Transverse colon (tissue), 4 donors: ENCODE results near the gene TOR1B. TPM values are rescaled to one million over a fixed set of nuclear protein-coding genes. Genes with fewer than 3 reads are reported as not detected.

ENCODE experiments used
- DNase-seq: peaks from one replicate; pipeline ENCODE4 v3.0.0-alpha.2; 2019
- H3K27ac ChIP-seq, 4 donors: fragments of 200-600 bp; sonication (generic); 2 replicates each; pipeline ENCODE4 v1.5.1; 2016 to 2018; ENCODE audit warnings: inconsistent platforms in 4 of 4
- H3K27me3 ChIP-seq: fragments of 200-600 bp; sonication (generic); 2 replicates; pipeline ENCODE4 v1.5.1; 2017; ENCODE audit warnings: inconsistent platforms
- H3K36me3 ChIP-seq, 4 donors: fragments of 200-600 bp; sonication (generic); 2 replicates each; pipeline ENCODE4 v1.5.1; 2017 to 2019; ENCODE audit warnings: inconsistent platforms in 4 of 4
- H3K4me1 ChIP-seq, 4 donors: fragments of 200-600 bp; sonication (generic); 2 replicates each; pipeline ENCODE4 v1.5.1; 2017 to 2020; ENCODE audit warnings: inconsistent platforms in 4 of 4
- H3K4me3 ChIP-seq, 4 donors: fragments of 200-600 bp; sonication (generic); 1 replicate in 1 of 4; 2 replicates in 3 of 4; pipeline versions ENCODE4 v1.5.1 to v1.6.1; 2017 to 2019; ENCODE audit warnings: inconsistent platforms in 4 of 4
- H3K9me3 ChIP-seq, 2 donors: fragments of 200-600 bp; sonication (generic); 2 replicates each; pipeline ENCODE4 v1.5.1; 2017 to 2019; ENCODE audit warnings: inconsistent platforms in 2 of 2
- CTCF ChIP-seq, 5 experiments: fragments of 200-600 bp in 3 of 5; fragments of 450-650 bp in 2 of 5; sonication (generic) in 3 of 5; IDR thresholded peaks; 1 replicate in 2 of 5; 2 replicates in 3 of 5; pipeline ENCODE4 v1.5.1; 2016 to 2017; ENCODE audit warnings: antibody characterized with exemption in 5 of 5, inconsistent platforms in 3 of 5, mild to moderate bottlenecking in 2 of 5, moderate library complexity in 1 of 5
- EP300 ChIP-seq: sonication (generic); formaldehyde crosslinking; IDR thresholded peaks from one replicate; pipeline ENCODE4 v1.6.1; 2017; ENCODE audit warnings: antibody characterized with exemption, low read depth
- POLR2A ChIP-seq: fragments of 450-650 bp; IDR thresholded peaks from one replicate; pipeline ENCODE4 v1.6.1; 2016; ENCODE audit warnings: antibody characterized with exemption, mild to moderate bottlenecking, moderate library complexity
- POLR2AphosphoS5 ChIP-seq, 3 donors: sonication (generic); formaldehyde crosslinking; IDR thresholded peaks; one replicate each; pipeline ENCODE4 v1.6.1; 2016; ENCODE audit warnings: antibody characterized with exemption in 3 of 3
- WGBS, 2 donors: methylation state at CpG; one replicate each; pipeline ENCODE4 v1.1.5; 2018; ENCODE audit warnings: low coverage in 1 of 2; 5-methylcytosine and 5-hydroxymethylcytosine counted together
- in situ Hi-C, 4 donors: fragments of 200-750 bp; cut with MboI; loops; one replicate each; pipeline versions ENCODE4 v1.15.0 to v1.15.1; 2017; ENCODE audit warnings: low sequenced_read_pairs in 3 of 4, low pct_ligation_motif_present in 1 of 4, low pct_unique_long_range_greater_than_20kb in 1 of 4
- intact Hi-C: fragments of 100-400 bp; cut with DNase I; formaldehyde crosslinking; loops from one replicate; pipeline ENCODE4 v1.15.1; 2023; ENCODE audit warnings: low total_unique reads
- total RNA-seq, 4 donors: library from RNA; depleted of rRNA; stranded (reverse); fragments of >200 nt; gene quantifications; one replicate each; pipeline ENCODE4 v1.1.0, GENCODE V29; 2016

The TOR1B gene
- total RNA-seq, 4 donors from 2014 or later = 49.0 to 105 (median 62.7) TPM

- WGBS, 2 donors = 85% methylated on average over 1 of the region's 1 CpG; no CpG with 5 or more reads in 1 of the 2 donors
- H3K4me1 ChIP-seq = peaks cover 3 to 10% (median 6%) of the 10 kb centered on the region in 4 donors
Observed at GRCh38 chr9:129826759-129827158, 23.8 kb downstream of the TOR1B start.

GRCh38 chr9:129828051-129828450 lies 25.1 kb downstream of the TOR1B start:
- no peak overlapping the region for H3K4me3 ChIP-seq
- no peaks in the 10 kb centered on the region for H3K9me3 ChIP-seq
- in situ Hi-C loops (no loop called here), intact Hi-C loops (no loop called here)
- no peaks in the 10 kb centered on the region for H3K27me3 ChIP-seq
- TF ChIP-seq POLR2AphosphoS5 (IDR thresholded peaks at IDR 0.05) (no peak), POLR2A (no peak), EP300 (no peak), CTCF (IDR thresholded peaks at IDR 0.05) (no peak)
- H3K4me1 ChIP-seq = peaks cover 1 to 2% (median 1%) of the 10 kb centered on the region in 4 donors
- peaks cover 0 to 47% (median 18%) of the 10 kb centered on the region in 4 donors for H3K36me3 ChIP-seq
- no peak overlapping the region for H3K27ac ChIP-seq
- 89 to 96% methylated on average over 4 to 9 of the region's 9 CpGs for WGBS, 2 donors
- no peak for DNase-seq

More at GRCh38 chr9:129826759-129827158, 23.8 kb downstream of the TOR1B start:
- Histone ChIP-seq H3K27ac (no peak overlapping the region), H3K36me3 (peaks cover 0 to 46% (median 16%) of the 10 kb centered on the region in 4 donors), H3K27me3 (no peaks in the 10 kb centered on the region), H3K9me3 (no peaks in the 10 kb centered on the region), H3K4me3 (no peak overlapping the region)
- in situ Hi-C loops (no loop called here), intact Hi-C loops (no loop called here)
- TF ChIP-seq POLR2AphosphoS5 (IDR thresholded peaks at IDR 0.05) = no peak
- TF ChIP-seq POLR2A = no peak
- no peak for TF ChIP-seq CTCF (IDR thresholded peaks at IDR 0.05)
- no peak for TF ChIP-seq EP300
- no peak for DNase-seq

- Histone ChIP-seq H3K27ac (no peak overlapping the region), H3K36me3 (peaks cover 0 to 47% (median 20%) of the 10 kb centered on the region in 4 donors), H3K4me3 (no peak overlapping the region), H3K4me1 (peaks cover 0 to 9% (median 4%) of the 10 kb centered on the region in 4 donors), H3K9me3 (no peaks in the 10 kb centered on the region), H3K27me3 (no peaks in the 10 kb centered on the region)
- in situ Hi-C loops = no loop called here
- DNase-seq = no peak
- intact Hi-C loops = no loop called here
- 94% methylated on average over 3 to 10 of the region's 10 CpGs for WGBS, 2 donors
- TF ChIP-seq POLR2A (no peak), EP300 (no peak), POLR2AphosphoS5 (IDR thresholded peaks at IDR 0.05) (no peak)
Observed at GRCh38 chr9:129828969-129829368, 26.0 kb downstream of the TOR1B start.

- Histone ChIP-seq H3K27me3 (no peaks in the 10 kb centered on the region), H3K36me3 (peaks cover 0 to 45% (median 19%) of the 10 kb centered on the region in 4 donors), H3K4me1 (peaks cover 0 to 31% (median 22%) of the 10 kb centered on the region in 4 donors), H3K27ac (no peak overlapping the region), H3K4me3 (no peak overlapping the region), H3K9me3 (no peaks in the 10 kb centered on the region)
- intact Hi-C loops = no loop called here
- no peak for DNase-seq
- in situ Hi-C loops = no loop called here
- no peak for TF ChIP-seq CTCF (IDR thresholded peaks at IDR 0.05)
- 90 to 100% methylated on average over 1 of the region's 1 CpG for WGBS, 2 donors
Observed at GRCh38 chr9:129832982-129833381, 30.0 kb downstream of the TOR1B start.
